ENCODE data around the gene TBPL1. TPM values are rescaled to one million over a fixed set of nuclear protein-coding genes. Genes with fewer than 3 reads are reported as not detected.

Gene TBPL1
- total RNA-seq, 1 donor from 2014 or later, result 50.2 TPM

GRCh38 chr6:133980168-133980567 is 27.1 kb downstream of the TBPL1 start:
- Mint-ChIP-seq H3K9me3 (no peaks in the 10 kb centered on the region), H3K27ac (ENCODE audit: unreplicated experiment) (no peak overlapping the region), H3K4me3 (no peak overlapping the region), H3K27me3 (ENCODE audit: low read depth) (no peaks in the 10 kb centered on the region), H3K36me3 (ENCODE audit: low read depth) (peaks cover 16% of the 10 kb centered on the region), H3K4me1 (peaks cover 12% of the 10 kb centered on the region)
- TF ChIP-seq CTCF (conservative IDR thresholded peaks at IDR 0.05), result no peak
- no peak for DNase-seq (ENCODE audit: low read depth, low spot score)

GRCh38 chr6:133983099-133983939 is 30.3 kb downstream of the TBPL1 start:
- no peak for DNase-seq (ENCODE audit: low read depth, low spot score)
- Mint-ChIP-seq H3K27ac (ENCODE audit: unreplicated experiment) (no peak overlapping the region), H3K9me3 (no peaks in the 10 kb centered on the region), H3K27me3 (ENCODE audit: low read depth) (no peaks in the 10 kb centered on the region), H3K4me3 (no peak overlapping the region), H3K36me3 (ENCODE audit: low read depth) (peaks cover 23% of the 10 kb centered on the region), H3K4me1 (peaks cover 10% of the 10 kb centered on the region)
- TF ChIP-seq CTCF (conservative IDR thresholded peaks at IDR 0.05), result no peak

DNA sequence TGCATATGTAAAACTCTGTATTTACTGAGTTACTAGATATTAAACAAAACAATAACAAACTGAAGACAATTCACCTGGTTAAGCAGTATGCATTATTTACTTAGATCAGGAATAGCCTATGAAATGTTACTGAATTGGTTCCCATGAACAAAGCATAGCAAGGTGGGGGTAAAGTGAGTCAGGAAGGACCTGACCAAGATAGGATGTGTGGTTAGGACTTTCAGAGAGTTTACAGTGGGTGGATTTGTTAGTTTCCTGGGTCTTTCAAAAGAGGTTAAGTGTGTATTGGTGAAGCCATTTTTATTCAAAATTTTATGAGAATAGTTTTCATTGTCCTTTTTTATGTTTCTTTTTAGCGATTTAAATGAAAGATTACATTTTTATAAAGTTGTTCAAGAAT is 32.9 kb downstream of the TBPL1 start:
- no peak for DNase-seq (ENCODE audit: low read depth, low spot score)
- no peaks in the 10 kb centered on the region for H3K27me3 Mint-ChIP-seq (ENCODE audit: low read depth)
- no peak for TF ChIP-seq CTCF (conservative IDR thresholded peaks at IDR 0.05)
- peaks cover 8% of the 10 kb centered on the region for H3K4me1 Mint-ChIP-seq
- no peak overlapping the region for H3K27ac Mint-ChIP-seq (ENCODE audit: unreplicated experiment)
- H3K36me3 Mint-ChIP-seq (ENCODE audit: low read depth), result peaks cover 23% of the 10 kb centered on the region
- no peak overlapping the region for H3K4me3 Mint-ChIP-seq
- no peaks in the 10 kb centered on the region for H3K9me3 Mint-ChIP-seq

DNA sequence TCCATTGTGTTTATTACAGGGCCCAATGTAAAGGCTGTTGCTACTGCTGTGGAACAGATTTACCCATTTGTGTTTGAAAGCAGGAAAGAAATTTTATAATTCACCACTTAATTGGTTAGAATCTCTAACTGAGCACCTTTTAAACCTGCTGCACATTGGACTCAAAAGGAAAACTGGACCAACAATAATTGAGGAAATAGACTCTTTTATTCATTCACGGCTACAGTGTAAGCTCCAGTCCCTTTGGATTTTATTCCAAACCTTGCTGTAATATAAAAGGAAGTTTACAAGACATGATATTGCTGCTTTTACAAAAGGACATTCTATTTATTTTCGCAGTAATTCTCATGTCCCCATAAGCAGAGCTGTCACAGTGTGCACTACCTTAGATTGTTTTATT is 33.9 kb downstream of the TBPL1 start:
- no peak overlapping the region for H3K27ac Mint-ChIP-seq (ENCODE audit: unreplicated experiment)
- peaks cover 18% of the 10 kb centered on the region for H3K36me3 Mint-ChIP-seq (ENCODE audit: low read depth)
- TF ChIP-seq CTCF (conservative IDR thresholded peaks at IDR 0.05), result no peak
- H3K9me3 Mint-ChIP-seq, result no peaks in the 10 kb centered on the region
- DNase-seq (ENCODE audit: low read depth, low spot score), result no peak
- H3K4me1 Mint-ChIP-seq, result peaks cover 8% of the 10 kb centered on the region
- no peak overlapping the region for H3K4me3 Mint-ChIP-seq
- H3K27me3 Mint-ChIP-seq (ENCODE audit: low read depth), result no peaks in the 10 kb centered on the region

GRCh38 chr6:133989525-133989924 is 36.5 kb downstream of the TBPL1 start:
- no peaks in the 10 kb centered on the region for H3K4me1 Mint-ChIP-seq
- no peaks in the 10 kb centered on the region for H3K27me3 Mint-ChIP-seq (ENCODE audit: low read depth)
- no peak for TF ChIP-seq CTCF (conservative IDR thresholded peaks at IDR 0.05)
- no peaks in the 10 kb centered on the region for H3K9me3 Mint-ChIP-seq
- no peak overlapping the region for H3K27ac Mint-ChIP-seq (ENCODE audit: unreplicated experiment)
- peaks cover 7% of the 10 kb centered on the region for H3K36me3 Mint-ChIP-seq (ENCODE audit: low read depth)
- no peak for DNase-seq (ENCODE audit: low read depth, low spot score)
- H3K4me3 Mint-ChIP-seq, result no peak overlapping the region

Data from neural crest cell (in vitro differentiated cells).